ENCODE results near the gene KIFAP3.

GRCh38 chr1:170075186-170075585 lies 691 bp upstream of the KIFAP3 start:
- TF ChIP-seq CTCF (IDR thresholded peaks at IDR 0.05): no peak
- TF ChIP-seq POLR2AphosphoS5 (IDR thresholded peaks at IDR 0.05): no peak

Measured in upper lobe of left lung (tissue), 4 donors.